SK-N-SH treated with all-trans-retinoic acid at 6 μM for 48 hours (cell line): Measurements from ENCODE around the gene PRAMEF6.
"Not testable (repeated sequence)": the region's sequence is repeated elsewhere in the genome, so short reads cannot be mapped to it uniquely, and the experiment has no call there.

ENCODE experiments used
- ARNTL ChIP-seq: fragments of 450-650 bp; formaldehyde crosslinking; IDR thresholded peaks from 2 replicates; pipeline ENCODE4 v1.5.0; 2020; ENCODE audit warnings: low read depth, mild to moderate bottlenecking, moderate library complexity, borderline replicate concordance
- BACH2 ChIP-seq: fragments of 250-450 bp; sonication (Bioruptor Pico); IDR thresholded peaks from 2 replicates; pipeline ENCODE4 v1.9.0; 2021; ENCODE audit warnings: mild to moderate bottlenecking, borderline replicate concordance
- CSDC2 ChIP-seq: fragments of 250-450 bp; sonication (Bioruptor Pico); IDR thresholded peaks from 2 replicates; pipeline ENCODE4 v1.5.0; 2020; ENCODE audit warnings: mild to moderate bottlenecking, moderate library complexity
- PATZ1 ChIP-seq: fragments of 250-450 bp; sonication (Bioruptor Pico); IDR thresholded peaks from 2 replicates; pipeline ENCODE4 v1.8.0; 2020; ENCODE audit warnings: mild to moderate bottlenecking, moderate library complexity, borderline replicate concordance
- PPARA ChIP-seq: fragments of 250-450 bp; sonication (Bioruptor Pico); IDR thresholded peaks from 2 replicates; pipeline ENCODE4 v1.5.0; 2020; ENCODE audit warnings: mild to moderate bottlenecking, borderline replicate concordance
- SNAI2 ChIP-seq: fragments of 250-450 bp; sonication (Bioruptor Pico); IDR thresholded peaks from 2 replicates; pipeline ENCODE4 v1.5.0; 2020; ENCODE audit warnings: mild to moderate bottlenecking, moderate library complexity
- TSHZ2 ChIP-seq: fragments of 250-450 bp; sonication (Bioruptor Pico); IDR thresholded peaks from 2 replicates; pipeline ENCODE4 v1.5.0; 2020; ENCODE audit warnings: mild to moderate bottlenecking, moderate library complexity
- ZFP3 ChIP-seq: fragments of 250-450 bp; sonication (Bioruptor Pico); IDR thresholded peaks from 2 replicates; pipeline ENCODE4 v1.5.0; 2020; ENCODE audit warnings: mild to moderate bottlenecking, moderate library complexity
- ZNF565 ChIP-seq: fragments of 450-650 bp; formaldehyde crosslinking; conservative IDR thresholded peaks from 2 replicates; pipeline ENCODE4 v1.5.0; 2020; ENCODE audit warnings: low read depth, mild to moderate bottlenecking, moderate library complexity
- ZNF70 ChIP-seq: fragments of 450-650 bp; formaldehyde crosslinking; IDR thresholded peaks from 2 replicates; pipeline ENCODE4 v1.5.0; 2020; ENCODE audit warnings: mild to moderate bottlenecking, moderate library complexity
- TF ChIP-seq, protein P1 (sequence below): fragments of 250-450 bp; sonication (Bioruptor Pico); IDR thresholded peaks from 2 replicates; pipeline ENCODE4 v1.5.1; 2020; ENCODE audit warnings: low read depth, mild to moderate bottlenecking, moderate library complexity

DNA sequence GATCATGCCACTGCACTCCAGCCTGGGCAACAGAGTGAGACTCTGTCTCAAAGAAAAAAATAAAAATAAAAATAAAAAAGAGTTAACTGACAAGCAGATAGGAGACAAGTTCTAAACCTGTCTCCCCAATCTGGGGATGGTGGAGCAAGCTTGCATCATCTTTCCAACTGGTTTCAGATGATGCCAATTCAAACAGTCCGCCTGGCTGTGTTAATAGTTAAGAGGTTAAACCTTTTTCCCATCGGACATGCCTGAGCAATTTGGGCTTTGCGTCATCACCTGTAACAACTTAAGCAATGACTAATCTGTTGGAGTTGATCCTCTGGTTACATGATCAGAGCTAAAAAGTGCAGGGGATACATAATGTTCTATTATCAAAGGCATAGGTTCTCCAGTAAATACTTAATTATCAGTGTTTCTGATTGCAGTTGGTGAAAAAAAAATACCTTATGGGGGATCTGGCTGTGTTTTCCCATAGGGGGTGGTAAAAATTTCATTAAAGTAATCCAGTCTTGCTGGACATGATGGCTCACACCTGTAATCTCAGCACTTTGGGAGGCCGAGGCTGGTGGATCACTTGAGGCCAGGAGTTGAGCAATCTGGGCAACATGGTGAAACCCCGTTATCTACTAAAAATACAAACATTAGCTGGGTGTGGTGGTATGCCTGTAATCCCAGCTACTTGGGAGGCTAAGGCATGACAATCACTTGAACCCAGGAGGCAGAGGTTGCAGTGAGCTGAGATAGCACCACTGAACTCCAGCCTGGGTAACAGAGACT is 43.4 kb downstream of the PRAMEF6 start:
- TF ChIP-seq, protein P1, sequence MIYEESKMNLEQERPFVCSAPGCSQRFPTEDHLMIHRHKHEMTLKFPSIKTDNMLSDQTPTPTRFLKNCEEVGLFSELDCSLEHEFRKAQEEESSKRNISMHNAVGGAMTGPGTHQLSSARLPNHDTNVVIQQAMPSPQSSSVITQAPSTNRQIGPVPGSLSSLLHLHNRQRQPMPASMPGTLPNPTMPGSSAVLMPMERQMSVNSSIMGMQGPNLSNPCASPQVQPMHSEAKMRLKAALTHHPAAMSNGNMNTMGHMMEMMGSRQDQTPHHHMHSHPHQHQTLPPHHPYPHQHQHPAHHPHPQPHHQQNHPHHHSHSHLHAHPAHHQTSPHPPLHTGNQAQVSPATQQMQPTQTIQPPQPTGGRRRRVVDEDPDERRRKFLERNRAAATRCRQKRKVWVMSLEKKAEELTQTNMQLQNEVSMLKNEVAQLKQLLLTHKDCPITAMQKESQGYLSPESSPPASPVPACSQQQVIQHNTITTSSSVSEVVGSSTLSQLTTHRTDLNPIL (CRISPR knock-in tag) = not testable (repeated sequence)
- TF ChIP-seq ZFP3 (CRISPR knock-in tag); ARNTL (CRISPR knock-in tag); BACH2 (CRISPR knock-in tag); ZNF565 (CRISPR knock-in tag); PPARA; PATZ1; CSDC2 (CRISPR knock-in tag); ZNF70 (CRISPR knock-in tag); SNAI2 (CRISPR knock-in tag); TSHZ2 (CRISPR knock-in tag): not testable (repeated sequence)
